Measurements from ENCODE around the gene DGKG.

GRCh38 chr3:186298876-186299275 is 63.2 kb downstream of the DGKG start:
- TF ChIP-seq CTCF (conservative IDR thresholded peaks at IDR 0.05; ENCODE audit: low read length) (no peak), EZH2phosphoT487 (IDR thresholded peaks at IDR 0.05; ENCODE audit: borderline replicate concordance) (no peak)
